Eye (tissue), 1 donor: ENCODE results near the gene TRIM6.
"Not testable (repeated sequence)": the region's sequence is repeated elsewhere in the genome, so short reads cannot be mapped to it uniquely, and the experiment has no call there.

Source experiments
- DNase-seq: peaks from one replicate; pipeline ENCODE4 v3.0.0-alpha.2; 2015

The TRIM6 gene

GRCh38 chr11:5605849-5606248 is 9.4 kb downstream of the TRIM6 start:
- DNase-seq: peak; percentile 25

- DNase-seq: no peak
Measured at GRCh38 chr11:5608808-5609207, 12.4 kb downstream of the TRIM6 start.

- no peak for DNase-seq
Measured at GRCh38 chr11:5610446-5610845, 14.0 kb downstream of the TRIM6 start.

- DNase-seq: no peak
Measured at GRCh38 chr11:5611627-5612026, 15.2 kb downstream of the TRIM6 start.

- no peak for DNase-seq
Measured at GRCh38 chr11:5618807-5619206, 22.4 kb downstream of the TRIM6 start.

GRCh38 chr11:5620651-5621521 is 24.4 kb downstream of the TRIM6 start:
- DNase-seq: no peak

- DNase-seq: no peak
Measured at GRCh38 chr11:5621580-5621979, 25.1 kb downstream of the TRIM6 start.

- no peak for DNase-seq
Measured at GRCh38 chr11:5622802-5623201, 26.4 kb downstream of the TRIM6 start.

GRCh38 chr11:5624489-5625279 is 28.2 kb downstream of the TRIM6 start, which contains the start of gene TRIM34:
Gene TRIM34 (plus strand): TSS chr11:5625001. CDS start chr11:5632332, 7,331 bp downstream.
- peak; percentile 33 for DNase-seq

- no peak for DNase-seq
Measured at GRCh38 chr11:5625281-5625680, 28.8 kb downstream of the TRIM6 start.

GRCh38 chr11:5626196-5626595 is 29.8 kb downstream of the TRIM6 start:
- DNase-seq: no peak

GRCh38 chr11:5631417-5631816 is 35.0 kb downstream of the TRIM6 start:
- no peak for DNase-seq

GRCh38 chr11:5631969-5632635 is 35.7 kb downstream of the TRIM6 start:
- DNase-seq: no peak

GRCh38 chr11:5639953-5640352 is 43.5 kb downstream of the TRIM6 start:
- DNase-seq: no peak

GRCh38 chr11:5643585-5643984 is 47.1 kb downstream of the TRIM6 start:
- DNase-seq: no peak

- no peak for DNase-seq
Measured at GRCh38 chr11:5646139-5646538, 49.7 kb downstream of the TRIM6 start.

GRCh38 chr11:5655474-5655873 is 59.0 kb downstream of the TRIM6 start:
- DNase-seq: no peak

GRCh38 chr11:5656956-5657355 is 60.5 kb downstream of the TRIM6 start:
- not testable (repeated sequence) for DNase-seq

GRCh38 chr11:5658318-5658717 is 61.9 kb downstream of the TRIM6 start:
- DNase-seq: no peak
